Testis (tissue), 3 donors: ENCODE results near the gene LRRC56. TPM values are rescaled to one million over a fixed set of nuclear protein-coding genes. Genes with fewer than 3 reads are reported as not detected.

Source experiments
- DNase-seq: peaks from one replicate; pipeline ENCODE4 v3.0.0-alpha.2; 2019
- H3K27ac ChIP-seq, 2 donors: fragments of 200-600 bp; sonication (generic); one replicate each; pipeline ENCODE4 v1.5.1; 2019
- H3K27me3 ChIP-seq: fragments of 200-600 bp; sonication (generic); one replicate; pipeline ENCODE4 v1.5.1; 2019
- H3K36me3 ChIP-seq: fragments of 200-600 bp; sonication (generic); one replicate; pipeline ENCODE4 v1.5.1; 2017; ENCODE audit warnings: low read depth; ENCODE audit errors: missing control alignments
- H3K4me1 ChIP-seq: fragments of 200-600 bp; sonication (generic); one replicate; pipeline ENCODE4 v1.5.1; 2019
- H3K4me3 ChIP-seq, 2 donors: fragments of 200-600 bp; sonication (generic); one replicate each; pipeline ENCODE4 v1.5.1; 2017 to 2019
- H3K9me3 ChIP-seq: fragments of 200-600 bp; sonication (generic); one replicate; pipeline ENCODE4 v1.5.1; 2017
- POLR2A ChIP-seq: fragments of 450-650 bp; IDR thresholded peaks from one replicate; pipeline ENCODE4 v1.6.1; 2017; ENCODE audit warnings: antibody characterized with exemption, mild to moderate bottlenecking, moderate library complexity
- WGBS, 2 donors: methylation state at CpG; one replicate each; pipeline ENCODE4 v1.1.5; 2018; 5-methylcytosine and 5-hydroxymethylcytosine counted together
- intact Hi-C: fragments of 100-400 bp; cut with DNase I; formaldehyde crosslinking; loops from one replicate; pipeline ENCODE4 v1.15.1; 2023; ENCODE audit warnings: low total_unique reads
- polyA plus RNA-seq: library from polyadenylated mRNA; stranded (reverse); fragments of 350-450 nt; fragmentation: Illumina TruSeq; extraction: RNeasy Lipid Tissue Mini Kit (QIAGEN cat#74804); gene quantifications from one replicate; pipeline ENCODE4 v1.2.3, GENCODE V29; 2014; ENCODE audit warnings: low read depth, low replicate concordance; ENCODE audit not compliant: insufficient read depth
- total RNA-seq, 2 donors: library from RNA; depleted of rRNA; stranded (reverse); fragments of >200 nt; gene quantifications; one replicate each; pipeline ENCODE4 v1.2.3, GENCODE V29; 2016
- TF ChIP-seq, protein P1 (sequence below), 3 experiments: fragments of 450-650 bp in 2 of 3; fragments of 200-600 bp in 1 of 3; sonication (generic) in 1 of 3; IDR thresholded peaks; one replicate each; pipeline ENCODE4 v1.5.1; 2016 to 2019; ENCODE audit warnings: antibody characterized with exemption in 3 of 3, mild to moderate bottlenecking in 2 of 3, moderate library complexity in 1 of 3

LRRC56 gene
- total and polyA plus RNA-seq, 3 donors from 2014 or later: 11.6 to 23.5 (median 22.2) TPM

DNA sequence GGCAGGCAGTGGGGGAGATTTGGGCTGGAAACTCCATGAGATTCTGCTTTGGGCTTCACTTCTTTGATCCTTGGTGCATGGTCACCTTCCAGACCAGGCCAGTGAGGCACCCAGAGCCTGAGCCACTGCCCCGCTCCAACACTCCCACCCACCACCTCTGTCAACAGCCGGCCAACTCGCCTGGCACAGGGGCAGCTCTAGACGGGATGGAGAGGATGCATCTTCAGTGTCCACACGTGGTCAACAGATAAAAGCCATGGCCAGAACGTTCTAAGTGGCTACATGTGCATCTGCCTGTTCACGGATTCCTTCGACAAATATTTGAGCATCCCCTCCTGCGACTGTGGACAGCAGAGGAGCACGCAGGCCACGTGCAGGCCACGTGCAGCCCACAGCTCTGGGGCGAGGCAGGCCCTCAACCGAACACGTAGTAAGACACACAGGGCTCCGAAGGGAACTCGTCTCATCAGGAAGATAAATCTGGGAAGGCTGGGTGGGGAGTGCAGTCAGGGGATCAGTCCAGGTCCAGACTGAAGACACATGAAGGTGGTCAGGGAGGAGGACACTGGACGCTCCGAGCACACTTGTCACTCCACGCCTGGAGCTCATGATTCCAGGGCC lies 1.2 kb downstream of the LRRC56 start:
- TF ChIP-seq POLR2A: no peak
- TF ChIP-seq, protein P1, sequence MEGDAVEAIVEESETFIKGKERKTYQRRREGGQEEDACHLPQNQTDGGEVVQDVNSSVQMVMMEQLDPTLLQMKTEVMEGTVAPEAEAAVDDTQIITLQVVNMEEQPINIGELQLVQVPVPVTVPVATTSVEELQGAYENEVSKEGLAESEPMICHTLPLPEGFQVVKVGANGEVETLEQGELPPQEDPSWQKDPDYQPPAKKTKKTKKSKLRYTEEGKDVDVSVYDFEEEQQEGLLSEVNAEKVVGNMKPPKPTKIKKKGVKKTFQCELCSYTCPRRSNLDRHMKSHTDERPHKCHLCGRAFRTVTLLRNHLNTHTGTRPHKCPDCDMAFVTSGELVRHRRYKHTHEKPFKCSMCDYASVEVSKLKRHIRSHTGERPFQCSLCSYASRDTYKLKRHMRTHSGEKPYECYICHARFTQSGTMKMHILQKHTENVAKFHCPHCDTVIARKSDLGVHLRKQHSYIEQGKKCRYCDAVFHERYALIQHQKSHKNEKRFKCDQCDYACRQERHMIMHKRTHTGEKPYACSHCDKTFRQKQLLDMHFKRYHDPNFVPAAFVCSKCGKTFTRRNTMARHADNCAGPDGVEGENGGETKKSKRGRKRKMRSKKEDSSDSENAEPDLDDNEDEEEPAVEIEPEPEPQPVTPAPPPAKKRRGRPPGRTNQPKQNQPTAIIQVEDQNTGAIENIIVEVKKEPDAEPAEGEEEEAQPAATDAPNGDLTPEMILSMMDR (IDR thresholded peaks at IDR 0.05): no peak
- H3K27ac ChIP-seq: no peak overlapping the region
- intact Hi-C loops: no loop called here
- H3K4me3 ChIP-seq: no peak overlapping the region
- WGBS, 2 donors: 91 to 95% methylated on average over 18 to 20 of the region's 20 CpGs
- peaks cover 27% of the 10 kb centered on the region for H3K4me1 ChIP-seq
- no peaks in the 10 kb centered on the region for H3K36me3 ChIP-seq
- DNase-seq: no peak
- no peaks in the 10 kb centered on the region for H3K9me3 ChIP-seq
- no peaks in the 10 kb centered on the region for H3K27me3 ChIP-seq

GRCh38 chr11:539971-540481 lies 2.7 kb downstream of the LRRC56 start:
- DNase-seq: no peak
- 94 to 96% methylated on average over 4 to 8 of the region's 8 CpGs for WGBS, 2 donors
- no peak overlapping the region for H3K27ac ChIP-seq
- intact Hi-C loops: no loop called here
- H3K4me3 ChIP-seq: no peak overlapping the region
- H3K9me3 ChIP-seq: no peaks in the 10 kb centered on the region
- no peaks in the 10 kb centered on the region for H3K27me3 ChIP-seq
- no peaks in the 10 kb centered on the region for H3K36me3 ChIP-seq
- no peak for TF ChIP-seq POLR2A
- TF ChIP-seq, protein P1 (IDR thresholded peaks at IDR 0.05): no peak
- peaks cover 17% of the 10 kb centered on the region for H3K4me1 ChIP-seq

DNA sequence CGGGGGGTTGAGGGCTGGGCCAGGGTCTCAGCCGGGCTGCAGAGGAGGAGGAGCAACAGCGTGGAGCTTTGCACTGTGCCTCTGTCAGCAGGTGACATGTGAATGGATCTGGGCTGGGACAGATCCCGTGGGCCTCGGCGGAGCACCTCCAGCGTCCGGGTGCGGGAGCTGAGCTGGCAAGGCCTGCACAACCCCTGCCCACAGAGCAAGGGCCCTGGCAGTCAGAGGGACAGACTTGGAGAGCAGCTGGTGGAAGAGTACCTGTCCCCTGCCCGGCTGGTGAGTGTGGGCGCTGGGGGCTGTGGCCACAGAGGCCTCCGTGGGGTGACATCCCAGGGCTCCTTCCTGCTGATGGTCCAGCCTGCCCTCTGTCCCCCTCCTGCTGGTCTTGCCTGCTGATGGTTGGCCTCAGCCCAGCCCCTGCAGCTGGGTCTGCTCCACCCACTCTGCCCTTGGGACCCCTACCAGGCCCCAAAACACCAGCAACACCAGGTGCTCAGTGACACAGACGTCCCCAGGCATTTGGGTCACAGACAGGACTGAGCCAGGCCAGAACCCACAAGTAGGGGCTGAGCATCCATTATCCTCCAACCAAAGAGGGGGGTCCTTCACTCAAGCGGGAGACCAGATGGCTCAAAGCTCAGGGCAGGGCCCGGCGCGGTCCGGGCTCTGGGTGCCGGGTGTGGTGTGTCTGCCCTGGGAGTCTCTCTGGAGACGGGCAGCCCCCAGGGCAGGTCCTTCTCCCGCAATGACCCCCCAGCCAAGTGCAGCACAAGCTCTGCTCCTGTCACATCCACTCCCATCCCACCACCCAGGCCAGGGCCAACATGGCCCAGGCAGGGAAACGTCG lies 3.5 kb downstream of the LRRC56 start:
- DNase-seq: no peak
- Histone ChIP-seq H3K4me3 (no peak overlapping the region), H3K27ac (no peak overlapping the region), H3K36me3 (no peaks in the 10 kb centered on the region), H3K4me1 (peaks cover 17% of the 10 kb centered on the region), H3K9me3 (no peaks in the 10 kb centered on the region), H3K27me3 (no peaks in the 10 kb centered on the region)
- intact Hi-C loops: no loop called here
- 87 to 100% methylated on average over 2 to 22 of the region's 23 CpGs for WGBS, 2 donors
- no peak for TF ChIP-seq POLR2A

- Histone ChIP-seq H3K4me3 (no peak overlapping the region), H3K27me3 (no peaks in the 10 kb centered on the region), H3K27ac (no peak overlapping the region), H3K4me1 (peaks cover 12% of the 10 kb centered on the region), H3K36me3 (no peaks in the 10 kb centered on the region), H3K9me3 (no peaks in the 10 kb centered on the region)
- no peak for DNase-seq
- TF ChIP-seq POLR2A: no peak
- TF ChIP-seq, protein P1 (IDR thresholded peaks at IDR 0.05): no peak
- intact Hi-C loops: no loop called here
- WGBS, 2 donors: 91 to 96% methylated on average over 14 to 20 of the region's 20 CpGs
Observed at GRCh38 chr11:541433-541885, 4.1 kb downstream of the LRRC56 start.

DNA sequence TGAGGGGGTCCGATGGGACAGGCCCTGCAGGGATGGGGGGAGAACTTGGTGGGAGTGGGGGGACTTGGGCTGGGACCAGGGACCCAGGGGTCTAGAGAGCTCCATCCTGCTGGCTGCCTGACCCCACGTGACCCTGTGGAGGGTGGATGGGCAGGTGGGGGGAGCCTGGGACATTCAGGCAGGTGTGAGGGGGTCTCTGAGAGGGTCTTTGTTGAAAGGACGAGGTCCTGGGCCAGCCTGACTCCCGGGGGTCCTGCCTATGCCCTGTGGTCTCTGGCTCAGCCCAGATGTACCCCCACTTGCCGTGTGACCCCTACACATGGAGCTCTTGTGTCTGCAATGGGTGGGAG lies 7.5 kb downstream of the LRRC56 start:
- Histone ChIP-seq H3K27ac (no peak overlapping the region), H3K4me3 (no peak overlapping the region), H3K9me3 (no peaks in the 10 kb centered on the region), H3K4me1 (no peaks in the 10 kb centered on the region), H3K27me3 (no peaks in the 10 kb centered on the region), H3K36me3 (no peaks in the 10 kb centered on the region)
- intact Hi-C loops: no loop called here
- DNase-seq: no peak
- no peak for TF ChIP-seq POLR2A
- TF ChIP-seq, protein P1 (IDR thresholded peaks at IDR 0.05): no peak
- 90 to 94% methylated on average over 2 to 5 of the region's 5 CpGs for WGBS, 2 donors
